GM12875 (cell line): ENCODE measurements around the gene CSHL1.

ENCODE experiments used
- H3K4me3 ChIP-seq: one replicate; pipeline ENCODE4 v1.5.1; 2011; ENCODE audit warnings: low read depth, low read length, control low read depth
- TF ChIP-seq, protein P1 (sequence below): IDR thresholded peaks from 2 replicates; pipeline ENCODE4 v1.5.1; 2011; ENCODE audit warnings: low read depth, mild to moderate bottlenecking, control low read depth, inconsistent platforms, low read length, moderate library complexity, borderline replicate concordance; ENCODE audit not compliant: insufficient read depth

CSHL1 gene

DNA sequence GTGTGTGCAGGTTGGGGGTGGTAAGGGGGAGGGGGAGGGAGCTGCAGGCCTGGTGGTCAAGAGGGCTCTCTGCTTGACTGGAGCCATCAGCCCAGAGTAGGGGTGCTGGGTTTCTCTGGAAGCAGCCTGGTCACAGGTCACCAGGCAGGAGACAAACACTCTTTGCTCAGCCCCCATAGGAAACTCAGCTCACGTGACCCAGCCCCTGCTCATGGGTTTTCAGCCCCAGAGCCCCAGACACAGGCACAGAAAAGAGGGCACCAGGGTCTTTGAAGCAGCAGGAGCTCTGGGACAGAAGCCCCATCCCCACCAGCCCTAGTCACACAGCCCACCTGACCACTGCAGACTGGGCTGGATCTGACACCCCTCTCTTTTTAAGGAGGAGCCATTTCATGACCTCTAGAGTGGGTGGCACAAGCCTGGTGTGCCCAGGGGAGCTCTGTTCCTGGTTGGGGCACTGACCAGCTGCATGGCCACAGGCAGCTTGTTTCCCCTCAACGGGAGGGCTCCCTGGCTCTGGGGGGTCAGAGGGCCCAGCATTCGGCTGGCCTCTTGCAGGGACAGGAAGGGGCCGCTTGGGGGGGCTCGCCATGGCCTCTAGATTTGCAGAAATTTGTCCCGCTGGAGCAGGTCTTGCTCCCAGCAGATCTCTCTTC, 34.9 kb upstream of the CSHL1 start:
- TF ChIP-seq, protein P1, sequence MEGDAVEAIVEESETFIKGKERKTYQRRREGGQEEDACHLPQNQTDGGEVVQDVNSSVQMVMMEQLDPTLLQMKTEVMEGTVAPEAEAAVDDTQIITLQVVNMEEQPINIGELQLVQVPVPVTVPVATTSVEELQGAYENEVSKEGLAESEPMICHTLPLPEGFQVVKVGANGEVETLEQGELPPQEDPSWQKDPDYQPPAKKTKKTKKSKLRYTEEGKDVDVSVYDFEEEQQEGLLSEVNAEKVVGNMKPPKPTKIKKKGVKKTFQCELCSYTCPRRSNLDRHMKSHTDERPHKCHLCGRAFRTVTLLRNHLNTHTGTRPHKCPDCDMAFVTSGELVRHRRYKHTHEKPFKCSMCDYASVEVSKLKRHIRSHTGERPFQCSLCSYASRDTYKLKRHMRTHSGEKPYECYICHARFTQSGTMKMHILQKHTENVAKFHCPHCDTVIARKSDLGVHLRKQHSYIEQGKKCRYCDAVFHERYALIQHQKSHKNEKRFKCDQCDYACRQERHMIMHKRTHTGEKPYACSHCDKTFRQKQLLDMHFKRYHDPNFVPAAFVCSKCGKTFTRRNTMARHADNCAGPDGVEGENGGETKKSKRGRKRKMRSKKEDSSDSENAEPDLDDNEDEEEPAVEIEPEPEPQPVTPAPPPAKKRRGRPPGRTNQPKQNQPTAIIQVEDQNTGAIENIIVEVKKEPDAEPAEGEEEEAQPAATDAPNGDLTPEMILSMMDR = peak; percentile 52
- H3K4me3 ChIP-seq = peak overlapping the region; percentile 19

DNA sequence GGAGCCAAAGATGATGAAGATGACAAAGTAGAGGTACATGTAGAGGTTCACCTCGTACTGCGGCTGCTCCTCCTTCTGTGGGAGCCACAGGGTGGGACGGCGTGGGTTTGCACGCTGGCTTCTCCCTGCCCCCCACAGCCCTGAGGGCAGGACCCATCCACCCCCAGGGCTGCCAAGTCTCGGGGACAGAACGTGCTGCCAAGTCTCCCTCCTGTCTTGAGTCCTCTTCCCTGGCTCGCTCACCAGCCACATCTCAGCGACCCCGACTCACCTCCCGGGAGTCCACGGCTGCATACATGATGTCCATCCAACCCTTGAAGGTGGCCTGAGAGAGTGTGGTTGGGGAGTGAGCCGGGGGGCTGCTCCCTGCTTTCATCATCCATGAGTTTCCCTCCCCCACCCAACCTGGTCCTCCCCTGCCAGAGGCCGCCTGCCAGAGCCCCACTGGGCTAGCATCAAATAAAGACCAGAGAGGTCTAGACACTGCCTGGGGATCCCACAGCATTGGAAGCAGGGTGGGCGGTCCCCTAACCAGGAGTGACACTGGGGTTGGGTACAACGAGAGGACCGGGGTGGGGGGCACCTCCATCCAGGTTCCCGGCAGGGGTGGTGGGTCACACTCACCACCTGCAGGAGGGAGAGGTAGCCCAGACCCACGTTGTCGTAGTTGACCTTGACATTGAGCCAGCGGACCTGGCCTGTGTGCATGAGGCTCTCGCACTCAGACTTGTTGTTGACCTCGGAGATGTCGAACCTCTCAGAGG, 33.9 kb upstream of the CSHL1 start:
- TF ChIP-seq, protein P1 = no peak
- no peak overlapping the region for H3K4me3 ChIP-seq

DNA sequence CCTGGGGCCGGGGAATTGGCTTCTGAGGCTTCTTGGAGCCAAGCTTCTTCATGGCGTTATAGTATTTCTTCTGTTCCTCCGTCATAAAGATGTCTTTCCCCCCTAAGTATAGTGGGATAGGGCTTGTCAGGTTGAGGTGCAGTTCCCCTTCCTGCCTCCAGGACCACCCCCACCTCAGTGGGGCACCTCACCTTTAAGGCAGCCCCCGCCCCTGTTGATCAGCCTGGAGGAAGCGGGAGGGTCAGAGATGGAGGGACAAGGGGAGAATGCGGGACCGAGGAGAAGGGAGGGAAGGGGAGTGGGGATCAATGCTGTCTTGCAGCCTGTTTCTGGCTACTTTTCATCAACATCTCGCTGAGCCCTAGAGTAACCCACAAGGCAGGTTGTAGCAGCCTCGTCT, 32.7 kb upstream of the CSHL1 start:
- TF ChIP-seq, protein P1 = peak; percentile 42; the same call in 1 of the 2 replicates
- H3K4me3 ChIP-seq = no peak overlapping the region

DNA sequence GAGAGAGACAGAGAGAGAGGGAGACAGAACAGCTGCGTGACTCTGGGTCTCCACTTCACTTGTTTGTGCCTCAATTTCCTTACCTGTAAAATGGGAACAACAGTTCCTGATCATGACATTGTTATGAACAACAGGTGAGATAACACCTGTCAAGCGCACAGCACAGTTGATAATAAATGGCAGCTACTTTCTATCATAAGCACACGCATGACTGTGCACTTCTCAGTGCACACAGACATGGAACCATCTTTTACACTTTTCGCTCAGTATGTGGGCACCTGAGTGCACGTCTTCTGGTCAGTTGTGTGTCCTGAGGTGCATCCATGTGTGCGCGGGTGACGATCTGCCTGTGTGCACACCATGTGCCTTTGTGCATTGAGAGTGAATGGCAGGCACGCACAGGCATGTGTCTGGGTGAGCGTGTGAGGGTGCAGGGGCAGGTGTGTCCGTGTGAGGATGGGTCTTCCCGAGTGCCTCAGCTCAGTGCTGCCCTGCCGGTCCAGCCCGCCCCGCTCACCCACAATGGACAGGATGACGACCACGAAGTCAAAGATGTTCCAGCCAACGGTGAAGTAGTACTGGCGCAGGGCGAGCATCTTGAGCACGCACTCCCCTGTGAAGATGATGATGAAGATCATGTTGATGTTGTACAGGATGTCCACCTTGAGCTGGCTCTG, 31.4 kb upstream of the CSHL1 start:
- TF ChIP-seq, protein P1 = no peak
- H3K4me3 ChIP-seq = no peak overlapping the region

DNA sequence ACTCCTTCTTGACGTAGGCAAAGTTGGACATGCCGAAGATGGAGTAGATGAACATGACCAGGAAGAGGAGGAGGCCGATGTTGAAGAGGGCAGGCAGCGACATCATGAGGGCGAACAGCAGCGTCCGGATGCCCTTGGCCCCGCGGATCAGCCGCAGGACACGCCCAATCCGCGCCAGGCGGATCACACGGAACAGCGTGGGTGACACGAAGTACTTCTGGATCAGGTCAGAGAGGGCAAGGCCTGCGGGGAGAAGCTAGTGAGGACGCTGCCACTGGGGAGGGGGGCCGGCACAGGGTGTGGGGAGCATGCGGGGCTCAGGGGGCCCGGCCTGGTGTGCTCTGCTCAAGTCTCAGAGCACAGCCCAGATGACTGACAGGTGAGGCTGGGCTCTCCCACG, 30.7 kb upstream of the CSHL1 start:
- no peak overlapping the region for H3K4me3 ChIP-seq
- TF ChIP-seq, protein P1 = no peak

DNA sequence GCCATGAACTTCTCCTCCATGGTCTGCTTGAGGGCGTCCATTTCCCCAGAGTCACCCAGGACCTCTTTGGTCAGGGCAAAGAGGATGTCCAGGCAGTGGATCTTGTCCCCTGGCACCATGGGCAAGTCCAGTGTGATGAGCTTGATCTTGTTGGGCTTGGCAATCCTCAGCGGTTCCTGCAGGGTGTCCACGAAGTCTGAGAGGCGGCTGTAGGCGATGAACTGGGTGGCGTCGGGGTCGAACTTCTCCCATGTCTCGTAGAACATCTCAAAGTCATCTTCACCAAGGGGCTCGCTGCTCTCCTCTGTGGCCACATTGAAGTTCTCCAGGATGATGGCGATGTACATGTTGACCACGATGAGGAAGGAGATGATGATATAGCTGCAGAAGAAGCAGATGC, 30.1 kb upstream of the CSHL1 start:
- H3K4me3 ChIP-seq = no peak overlapping the region
- TF ChIP-seq, protein P1 = no peak

DNA sequence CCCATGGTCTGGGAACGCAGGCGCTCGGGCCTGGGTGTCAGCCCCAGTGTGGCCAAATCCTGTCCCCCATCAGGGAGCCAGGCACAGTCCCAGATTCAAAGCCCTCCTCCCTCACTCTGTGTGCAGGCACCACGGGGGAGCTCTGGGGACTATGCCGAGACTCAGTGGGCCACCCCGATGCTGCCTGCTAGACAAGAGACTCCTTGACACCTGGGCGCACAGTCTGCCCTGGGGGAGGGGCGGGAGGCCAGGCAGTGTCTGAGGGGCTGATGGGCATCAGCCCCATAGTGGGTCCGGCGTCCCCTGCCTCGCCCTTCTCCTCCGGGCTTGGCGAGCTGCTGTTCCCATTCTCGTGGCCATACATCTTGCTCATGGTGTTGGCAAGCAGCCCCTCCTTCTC, 29.5 kb upstream of the CSHL1 start:
- H3K4me3 ChIP-seq = no peak overlapping the region
- TF ChIP-seq, protein P1 = no peak
